ENCODE measurements around the gene CBLB. TPM values are rescaled to one million over a fixed set of nuclear protein-coding genes. Genes with fewer than 3 reads are reported as not detected.

Gene CBLB
- total RNA-seq, 1 experiment from 2014 or later = 10.9 TPM

GRCh38 chr3:105846809-105847208 is 22.0 kb downstream of the CBLB start:
- no peak for DNase-seq (ENCODE audit: low read depth)

- no peak for DNase-seq (ENCODE audit: low read depth)
These were observed 23.3 kb downstream of the CBLB start for GRCh38 chr3:105845488-105845887.

DNA sequence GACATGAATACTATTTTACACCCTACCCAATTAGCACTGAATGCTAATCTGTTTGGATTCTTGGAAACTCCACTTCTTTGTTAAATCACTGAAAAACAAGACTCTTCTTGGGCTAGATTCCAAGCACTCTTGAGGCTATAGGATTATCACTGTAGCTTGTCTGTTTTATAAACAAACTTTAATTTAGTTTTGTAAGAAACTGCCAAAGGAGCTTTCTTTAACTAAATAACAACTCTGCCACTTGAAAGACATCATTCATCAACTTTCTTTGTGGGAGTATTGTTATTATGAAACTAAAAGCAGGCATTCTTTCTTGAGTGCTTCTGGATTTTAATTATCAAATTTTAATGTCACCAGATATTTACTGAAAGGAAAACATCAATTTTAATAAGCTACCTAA is 24.1 kb downstream of the CBLB start:
- no peak for DNase-seq (ENCODE audit: low read depth)

DNA sequence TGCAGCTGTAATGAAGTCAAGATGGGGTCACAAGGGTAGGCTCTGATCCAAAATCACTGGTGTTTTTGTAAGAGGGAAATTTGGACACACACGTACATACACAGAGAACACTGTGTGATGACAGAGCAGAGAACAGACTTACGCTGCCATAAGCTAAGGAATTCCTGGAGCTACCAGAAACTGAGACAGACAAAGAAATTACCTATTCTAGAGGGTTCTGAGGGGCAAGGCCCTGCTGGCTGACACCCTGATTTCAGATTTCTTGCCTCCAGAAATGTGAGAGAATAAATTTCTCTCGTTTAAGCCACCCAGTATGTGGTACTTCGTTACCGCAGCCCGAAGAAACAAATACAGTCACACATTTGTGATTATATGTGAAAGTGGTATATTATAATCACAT is 24.8 kb downstream of the CBLB start:
- no peak for DNase-seq (ENCODE audit: low read depth)

GRCh38 chr3:105842943-105843342 is 25.9 kb downstream of the CBLB start:
- DNase-seq (ENCODE audit: low read depth) = no peak

GRCh38 chr3:105842449-105842848 is 26.4 kb downstream of the CBLB start:
- no peak for DNase-seq (ENCODE audit: low read depth)

GRCh38 chr3:105837947-105838346 is 30.9 kb downstream of the CBLB start:
- DNase-seq (ENCODE audit: low read depth) = no peak

GRCh38 chr3:105837143-105837740 is 31.6 kb downstream of the CBLB start:
- DNase-seq (ENCODE audit: low read depth) = no peak

DNA sequence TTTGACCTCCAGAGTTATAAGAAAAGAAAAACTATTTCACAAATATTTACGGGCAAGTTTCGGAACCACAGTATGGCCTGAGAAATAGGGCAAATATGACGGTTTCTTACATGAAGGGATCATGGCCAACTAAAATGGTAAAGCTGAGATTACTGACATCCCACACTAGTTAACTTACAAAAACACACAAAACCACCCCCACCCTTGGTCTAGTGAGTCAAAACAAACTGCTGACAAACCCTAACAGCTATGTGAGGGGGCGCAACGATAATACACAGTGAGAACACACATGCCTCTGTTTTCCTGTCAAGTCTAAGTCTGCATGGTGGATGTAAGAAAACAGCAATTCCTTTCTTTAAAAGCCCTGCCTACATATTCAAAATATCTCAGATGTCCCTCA is 32.3 kb downstream of the CBLB start:
- DNase-seq (ENCODE audit: low read depth) = peak; percentile 85

DNA sequence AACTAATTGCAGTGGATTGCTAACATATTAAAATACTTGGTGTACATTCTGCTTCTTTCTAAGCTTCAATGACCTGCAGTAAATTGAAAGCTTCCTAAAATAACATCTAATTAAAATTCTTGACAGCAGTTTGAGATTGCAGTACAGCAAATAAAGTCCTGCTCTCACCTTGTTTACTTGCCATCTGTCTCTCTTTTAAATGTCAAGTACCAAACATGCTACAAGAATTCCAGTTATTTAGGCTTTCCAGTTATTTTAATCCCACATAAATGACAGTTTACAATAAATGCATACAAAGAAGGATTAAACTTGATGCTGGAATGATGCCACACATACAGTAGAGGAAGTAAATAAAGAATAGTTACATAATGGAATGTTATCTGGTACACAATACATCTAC is 33.2 kb downstream of the CBLB start:
- no peak for DNase-seq (ENCODE audit: low read depth)

- DNase-seq (ENCODE audit: low read depth) = no peak
These were observed 34.0 kb downstream of the CBLB start for GRCh38 chr3:105834768-105835167.

GRCh38 chr3:105832644-105833043 is 36.2 kb downstream of the CBLB start:
- DNase-seq (ENCODE audit: low read depth) = no peak

DNA sequence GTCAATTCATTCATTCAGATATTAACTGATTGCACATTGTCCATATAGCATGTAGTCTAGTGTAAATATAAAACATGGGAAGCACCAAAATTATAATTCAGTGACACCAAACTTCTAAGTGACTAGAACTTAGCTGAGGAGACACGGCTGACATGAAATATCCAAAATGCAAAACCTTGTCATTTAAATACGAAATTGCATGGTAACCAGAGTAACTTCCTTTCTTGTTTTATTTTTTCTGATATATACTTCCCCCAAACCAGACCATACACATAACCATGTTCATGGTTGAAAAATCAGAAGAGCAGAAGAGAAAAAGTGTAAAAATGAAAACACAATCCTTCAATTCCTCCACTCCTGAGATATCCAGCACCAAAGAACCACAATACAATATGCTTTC is 38.0 kb downstream of the CBLB start:
- DNase-seq (ENCODE audit: low read depth) = no peak

DNA sequence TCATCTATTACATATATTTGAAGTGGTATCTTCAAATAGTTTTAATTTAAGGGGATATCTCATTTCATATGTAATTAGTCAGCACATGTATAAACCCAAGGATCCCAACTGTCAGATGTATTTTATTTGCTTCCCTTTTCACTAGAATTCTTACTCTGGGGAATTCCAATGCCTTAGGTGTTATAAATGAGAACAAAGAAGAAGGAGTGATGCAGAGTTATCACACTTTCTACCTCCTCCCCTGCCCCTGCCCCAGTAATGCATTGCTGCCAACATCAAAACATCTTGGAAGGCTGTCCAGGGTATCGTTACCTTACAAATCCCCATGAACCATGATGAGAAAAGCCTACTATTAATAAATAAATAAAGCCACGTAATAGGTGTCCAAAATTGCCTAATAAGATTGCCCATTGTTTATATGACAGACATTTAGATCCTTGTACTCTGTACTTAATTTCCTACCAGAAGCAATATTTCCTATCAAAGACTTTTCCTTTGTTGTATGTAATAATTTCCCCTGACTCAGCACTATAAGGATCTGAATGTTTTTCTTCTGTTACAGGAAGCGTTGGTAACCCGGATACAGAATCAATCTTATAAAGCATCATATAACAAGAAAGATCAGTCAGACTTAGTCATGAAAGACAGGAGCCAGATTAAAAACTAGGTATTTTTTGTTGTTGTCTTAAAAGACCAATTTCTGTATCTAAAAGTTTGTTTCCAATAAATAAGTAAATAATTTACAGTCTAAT is 38.8 kb downstream of the CBLB start:
- DNase-seq (ENCODE audit: low read depth) = no peak

DNA sequence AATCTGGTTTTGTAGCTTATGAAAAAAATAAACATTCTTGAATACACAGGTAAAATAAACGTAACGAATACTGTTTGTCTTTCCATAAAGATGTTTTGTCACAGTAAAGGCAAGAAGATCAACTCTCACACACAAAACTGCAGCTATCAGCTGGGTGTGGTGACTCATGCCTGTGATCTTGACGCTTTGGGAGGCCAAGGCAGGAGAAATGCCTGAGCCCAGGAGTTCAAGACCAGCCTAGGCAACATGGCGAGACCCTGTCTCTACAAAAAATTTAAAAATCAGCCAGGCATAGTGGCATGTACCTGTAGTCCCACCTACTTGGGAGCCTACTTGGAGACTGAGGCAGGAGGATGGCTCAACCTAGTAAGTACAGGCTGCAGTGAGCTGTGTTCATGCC is 39.6 kb downstream of the CBLB start:
- peak; percentile 66 for DNase-seq (ENCODE audit: low read depth)

DNA sequence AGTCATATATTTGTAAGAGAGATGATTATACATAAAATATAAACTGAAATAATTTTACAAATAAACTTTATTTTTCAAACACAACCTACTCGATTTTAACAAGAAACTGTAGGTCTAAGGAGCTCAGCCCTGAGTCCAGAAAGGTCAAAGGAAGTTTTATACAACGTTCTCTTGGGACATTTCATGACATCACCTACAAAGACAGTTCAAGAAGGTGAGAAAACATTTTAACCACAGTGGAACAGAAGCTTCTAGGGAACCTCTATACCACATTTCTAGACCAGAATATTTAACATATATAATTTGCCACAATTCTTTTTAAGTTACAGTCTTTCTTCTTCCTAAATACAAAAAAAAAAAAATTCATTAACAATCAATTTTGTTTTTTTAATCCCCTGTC is 40.1 kb downstream of the CBLB start:
- no peak for DNase-seq (ENCODE audit: low read depth)

GRCh38 chr3:105827959-105828358 is 40.9 kb downstream of the CBLB start:
- DNase-seq (ENCODE audit: low read depth) = peak; percentile 90

- DNase-seq (ENCODE audit: low read depth) = no peak
These were observed 41.8 kb downstream of the CBLB start for GRCh38 chr3:105826778-105827634.

- DNase-seq (ENCODE audit: low read depth) = no peak
These were observed 44.7 kb downstream of the CBLB start for GRCh38 chr3:105824129-105824528.

- peak; percentile 77 for DNase-seq (ENCODE audit: low read depth)
These were observed 45.5 kb downstream of the CBLB start for GRCh38 chr3:105823149-105823867.

DNA sequence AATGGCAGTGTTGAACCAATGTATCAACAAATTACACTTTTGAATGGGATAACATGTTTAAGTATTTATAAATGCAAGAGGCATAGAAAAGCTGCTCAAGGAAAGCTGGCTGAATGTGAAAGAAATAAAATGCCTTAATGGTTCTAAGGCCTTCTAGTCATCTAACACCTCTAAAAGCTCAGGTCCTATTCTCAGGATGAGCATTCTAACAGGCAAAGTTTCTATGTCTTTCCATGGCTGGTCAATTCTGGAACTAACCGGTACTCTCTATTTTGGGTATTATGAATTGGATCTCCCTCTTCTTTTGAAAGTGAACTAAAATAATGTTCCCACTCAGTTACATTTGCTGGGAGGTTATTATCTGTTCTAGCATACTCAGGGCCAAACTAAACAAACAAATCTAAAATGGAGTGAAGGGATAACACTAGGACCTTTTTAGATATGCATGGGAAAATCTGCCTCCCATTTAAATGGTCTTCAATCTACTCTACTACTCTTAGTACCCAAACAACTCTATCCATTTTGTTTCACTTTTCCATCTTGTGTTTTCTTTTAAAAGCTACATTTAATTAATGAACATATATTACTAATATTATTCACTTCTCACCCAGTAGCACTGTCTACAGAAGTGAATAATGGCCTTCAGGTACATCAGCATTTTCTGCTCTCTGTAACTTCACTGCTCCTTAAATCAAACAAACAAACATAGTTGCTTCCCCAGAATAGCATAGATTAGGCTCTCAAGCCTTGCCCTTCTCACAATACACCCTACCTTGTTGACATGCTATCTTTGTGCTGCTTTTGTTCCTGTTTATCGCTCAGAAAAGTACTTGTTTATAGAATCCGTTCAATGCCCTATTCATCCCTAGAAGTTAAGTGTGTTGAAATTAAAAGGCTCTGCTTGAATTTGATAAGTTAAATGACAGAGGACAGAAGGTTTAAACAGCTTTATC is 46.4 kb downstream of the CBLB start:
- no peak for DNase-seq (ENCODE audit: low read depth)

All from Daoy (cell line).